Measurements from ENCODE around the gene TARS3. TPM values are rescaled to one million over a fixed set of nuclear protein-coding genes. Genes with fewer than 3 reads are reported as not detected.
"Not testable (repeated sequence)": the region's sequence is repeated elsewhere in the genome, so short reads cannot be mapped to it uniquely, and the experiment has no call there.

The TARS3 gene
- total RNA-seq, 1 donor from 2014 or later, result 31.9 TPM

- intact Hi-C loops (cut with DNase I), result no loop called here
- no peak for DNase-seq (ENCODE audit: missing footprints)
- ATAC-seq, result no peak
Measured at GRCh38 chr15:101664303-101664913, 59.9 kb downstream of the TARS3 start.

GRCh38 chr15:101662203-101662602, 62.1 kb downstream of the TARS3 start:
- ATAC-seq (no peak), DNase-seq (ENCODE audit: missing footprints) (no peak)
- intact Hi-C loops (cut with DNase I), result no loop called here

GRCh38 chr15:101660005-101660404, 64.3 kb downstream of the TARS3 start:
- no peak for DNase-seq (ENCODE audit: missing footprints)
- no peak for ATAC-seq
- intact Hi-C loops (cut with DNase I), result no loop called here

- intact Hi-C loops (cut with DNase I), result no loop called here
- DNase-seq (ENCODE audit: missing footprints), result no peak
Measured at GRCh38 chr15:101657968-101658784, 66.1 kb downstream of the TARS3 start.

GRCh38 chr15:101657171-101657570, 67.1 kb downstream of the TARS3 start:
- no peak for DNase-seq (ENCODE audit: missing footprints)
- intact Hi-C loops (cut with DNase I), result no loop called here
- ATAC-seq, result no peak

More at GRCh38 chr15:101657968-101658784, 66.1 kb downstream of the TARS3 start:
- peak; percentile 31 for ATAC-seq

- intact Hi-C loops (cut with DNase I); ATAC-seq; DNase-seq (ENCODE audit: missing footprints): not testable (repeated sequence)
Measured at GRCh38 chr15:101654624-101655337, 69.5 kb downstream of the TARS3 start.

- ATAC-seq (no peak), DNase-seq (ENCODE audit: missing footprints) (no peak)
- intact Hi-C loops (cut with DNase I), result no loop called here
Measured at GRCh38 chr15:101654171-101654570, 70.1 kb downstream of the TARS3 start.

GRCh38 chr15:101652786-101653430, 71.4 kb downstream of the TARS3 start:
- peak; percentile 17 for ATAC-seq
- intact Hi-C loops (cut with DNase I), result loop anchor here (2.0 kb wide), 1 partner anchor 358 kb away; the partner anchor contains the start of gene SNRPA1
- DNase-seq (ENCODE audit: missing footprints), result no peak

GRCh38 chr15:101652098-101652785, 72.0 kb downstream of the TARS3 start, which contains the start of gene TM2D3:
Gene TM2D3 (minus strand): TSS chr15:101652381. CDS start chr15:101652361, 20 bp downstream.
- intact Hi-C loops (cut with DNase I), result loop anchor here (2.0 kb wide), 1 partner anchor 357 kb away; the partner anchor contains the start of gene SNRPA1
- ATAC-seq, result peak; percentile 97
- peak; percentile 98 for DNase-seq (ENCODE audit: missing footprints)

GRCh38 chr15:101651554-101652097, 72.6 kb downstream of the TARS3 start:
- intact Hi-C loops (cut with DNase I), result loop anchor here (2.0 kb wide), 1 partner anchor 357 kb away; the partner anchor contains the start of gene SNRPA1
- DNase-seq (ENCODE audit: missing footprints), result no peak

GRCh38 chr15:101650145-101650544, 74.1 kb downstream of the TARS3 start:
- DNase-seq (ENCODE audit: missing footprints), result no peak
- no peak for ATAC-seq
- intact Hi-C loops (cut with DNase I), result no loop called here

More at GRCh38 chr15:101651554-101652097, 72.6 kb downstream of the TARS3 start:
- ATAC-seq, result peak; percentile 60

GRCh38 chr15:101648356-101648755, 75.9 kb downstream of the TARS3 start:
- ATAC-seq, result no peak
- DNase-seq (ENCODE audit: missing footprints), result no peak
- intact Hi-C loops (cut with DNase I), result loop anchor here (5.0 kb wide), 1 partner anchor 281 kb away; no protein-coding TSS in a partner anchor

GRCh38 chr15:101647251-101647650, 77.0 kb downstream of the TARS3 start:
- ATAC-seq (no peak), DNase-seq (ENCODE audit: missing footprints) (no peak)
- intact Hi-C loops (cut with DNase I), result loop anchor here (5.0 kb wide), 1 partner anchor 280 kb away; no protein-coding TSS in a partner anchor

- intact Hi-C loops (cut with DNase I), result loop anchor here (5.0 kb wide), 1 partner anchor 279 kb away; no protein-coding TSS in a partner anchor
- DNase-seq (ENCODE audit: missing footprints) (peak; percentile 70), ATAC-seq (peak; percentile 77)
Measured at GRCh38 chr15:101646672-101647071, 77.6 kb downstream of the TARS3 start.

- peak; percentile 20 for ATAC-seq
- intact Hi-C loops (cut with DNase I), result no loop called here
- DNase-seq (ENCODE audit: missing footprints), result no peak
Measured at GRCh38 chr15:101642361-101642760, 81.9 kb downstream of the TARS3 start.

GRCh38 chr15:101641894-101642293, 82.4 kb downstream of the TARS3 start:
- no peak for DNase-seq (ENCODE audit: missing footprints)
- ATAC-seq, result peak; percentile 24
- intact Hi-C loops (cut with DNase I), result loop anchor here (2.0 kb wide), 3 partner anchors 101 to 341 kb away; no protein-coding TSS in a partner anchor

- peak; percentile 66 for ATAC-seq
- DNase-seq (ENCODE audit: missing footprints), result peak; percentile 80
- intact Hi-C loops (cut with DNase I), result loop anchor here (2.0 kb wide), 3 partner anchors 100 to 340 kb away; no protein-coding TSS in a partner anchor
Measured at GRCh38 chr15:101641129-101641764, 83.0 kb downstream of the TARS3 start.
